SK-N-SH treated with all-trans-retinoic acid at 6 μM for 48 hours (cell line): ENCODE data around the gene TGM1.

Experiments
- ARNTL ChIP-seq: fragments of 450-650 bp; formaldehyde crosslinking; IDR thresholded peaks from 2 replicates; pipeline ENCODE4 v1.5.0; 2020; ENCODE audit warnings: low read depth, mild to moderate bottlenecking, moderate library complexity, borderline replicate concordance
- BACH2 ChIP-seq: fragments of 250-450 bp; sonication (Bioruptor Pico); IDR thresholded peaks from 2 replicates; pipeline ENCODE4 v1.9.0; 2021; ENCODE audit warnings: mild to moderate bottlenecking, borderline replicate concordance
- CREB5 ChIP-seq: fragments of 250-450 bp; sonication (Bioruptor Pico); IDR thresholded peaks from 2 replicates; pipeline ENCODE4 v1.5.1; 2020; ENCODE audit warnings: low read depth, mild to moderate bottlenecking, moderate library complexity
- ESRRG ChIP-seq: fragments of 250-450 bp; sonication (Bioruptor Pico); IDR thresholded peaks from 2 replicates; pipeline ENCODE4 v1.6.1; 2021; ENCODE audit warnings: mild to moderate bottlenecking
- OSR1 ChIP-seq: fragments of 250-450 bp; sonication (Bioruptor Pico); IDR thresholded peaks from 2 replicates; pipeline ENCODE4 v1.8.0; 2022; ENCODE audit warnings: moderate library complexity, mild to moderate bottlenecking, inconsistent platforms
- PATZ1 ChIP-seq: fragments of 250-450 bp; sonication (Bioruptor Pico); IDR thresholded peaks from 2 replicates; pipeline ENCODE4 v1.8.0; 2020; ENCODE audit warnings: mild to moderate bottlenecking, moderate library complexity, borderline replicate concordance
- RARB ChIP-seq: fragments of 250-450 bp; sonication (Bioruptor Pico); IDR thresholded peaks from 2 replicates; pipeline ENCODE4 v1.8.0; 2021; ENCODE audit warnings: mild to moderate bottlenecking, moderate library complexity
- SNAI2 ChIP-seq: fragments of 250-450 bp; sonication (Bioruptor Pico); IDR thresholded peaks from 2 replicates; pipeline ENCODE4 v1.5.0; 2020; ENCODE audit warnings: mild to moderate bottlenecking, moderate library complexity
- TSHZ2 ChIP-seq: fragments of 250-450 bp; sonication (Bioruptor Pico); IDR thresholded peaks from 2 replicates; pipeline ENCODE4 v1.5.0; 2020; ENCODE audit warnings: mild to moderate bottlenecking, moderate library complexity
- ZFP30 ChIP-seq: fragments of 450-650 bp; formaldehyde crosslinking; IDR thresholded peaks from 2 replicates; pipeline ENCODE4 v1.5.0; 2022; ENCODE audit warnings: mild to moderate bottlenecking, moderate library complexity
- ZNF565 ChIP-seq: fragments of 450-650 bp; formaldehyde crosslinking; conservative IDR thresholded peaks from 2 replicates; pipeline ENCODE4 v1.5.0; 2020; ENCODE audit warnings: low read depth, mild to moderate bottlenecking, moderate library complexity
- ZNF70 ChIP-seq: fragments of 450-650 bp; formaldehyde crosslinking; IDR thresholded peaks from 2 replicates; pipeline ENCODE4 v1.5.0; 2020; ENCODE audit warnings: mild to moderate bottlenecking, moderate library complexity

- no peak for TF ChIP-seq ARNTL
- no peak for TF ChIP-seq OSR1
- no peak for TF ChIP-seq SNAI2 (CRISPR knock-in tag)
- no peak for TF ChIP-seq TSHZ2 (CRISPR knock-in tag)
- TF ChIP-seq ZFP30 (CRISPR knock-in tag), result no peak
- no peak for TF ChIP-seq PATZ1 (CRISPR knock-in tag)
- no peak for TF ChIP-seq ZNF565
- no peak for TF ChIP-seq BACH2 (CRISPR knock-in tag)
- no peak for TF ChIP-seq ESRRG (CRISPR knock-in tag)
- TF ChIP-seq CREB5 (CRISPR knock-in tag), result no peak
- no peak for TF ChIP-seq ZNF70 (CRISPR knock-in tag)
- no peak for TF ChIP-seq RARB (CRISPR knock-in tag)
These were observed 6.9 kb downstream of the TGM1 start for GRCh38 chr14:24255931-24256711.
